Left hindlimb (tissue), 1 donor: ENCODE data around the gene PARD3.
"Not testable (repeated sequence)": the region's sequence is repeated elsewhere in the genome, so short reads cannot be mapped to it uniquely, and the experiment has no call there.

Experiments used
- DNase-seq: peaks from one replicate; pipeline ENCODE4 v3.0.0-alpha.2; 2018

Gene PARD3

DNA sequence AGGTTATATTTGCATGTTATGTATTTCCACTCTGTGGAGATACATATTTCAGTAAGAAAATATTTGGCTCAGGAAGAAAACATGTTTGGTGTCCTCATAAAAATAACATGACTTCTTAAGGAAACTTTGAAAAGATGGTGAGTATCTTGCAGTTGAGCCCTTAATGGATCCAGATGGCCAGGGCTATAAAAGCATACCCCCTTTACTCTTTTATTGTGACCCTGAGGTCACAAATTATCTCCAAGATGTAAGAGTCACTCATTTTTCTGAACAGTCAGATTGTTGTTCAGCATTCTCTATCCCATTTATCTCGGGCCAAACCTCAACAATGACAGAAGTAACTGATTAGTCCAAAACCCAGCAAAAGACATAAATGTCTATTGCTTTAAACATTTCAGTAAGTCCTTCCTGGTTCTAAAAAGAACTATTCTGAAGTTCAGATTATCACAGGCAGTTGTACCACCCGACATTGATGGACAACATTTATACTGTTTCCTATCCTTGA is 539.4 kb downstream of the PARD3 start:
- no peak for DNase-seq

- DNase-seq: no peak
Observed at GRCh38 chr10:34274906-34275305, 540.2 kb downstream of the PARD3 start.

DNA sequence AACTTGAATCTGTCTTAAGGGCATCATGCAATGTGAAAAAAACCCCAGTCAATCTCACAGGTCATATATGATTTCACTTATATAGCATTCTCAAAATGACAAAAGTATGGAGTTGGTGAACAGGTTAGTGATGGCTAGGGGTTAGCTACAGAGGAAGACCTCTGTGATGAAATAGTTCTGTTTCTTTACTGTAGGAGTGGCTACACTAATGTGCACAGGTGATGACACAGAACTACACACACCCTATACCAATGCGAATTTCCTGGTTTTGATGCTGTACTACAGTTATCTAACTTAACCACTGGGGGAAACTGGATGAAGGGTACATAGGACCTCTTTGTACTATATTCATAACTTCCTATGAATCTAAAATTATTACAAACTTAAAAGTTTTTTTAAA is 541.8 kb downstream of the PARD3 start:
- DNase-seq: no peak

GRCh38 chr10:34272316-34272715 is 542.8 kb downstream of the PARD3 start:
- no peak for DNase-seq

GRCh38 chr10:34268410-34268809 is 546.7 kb downstream of the PARD3 start:
- DNase-seq: not testable (repeated sequence)

- no peak for DNase-seq
Observed at GRCh38 chr10:34262985-34263384, 552.1 kb downstream of the PARD3 start.

DNA sequence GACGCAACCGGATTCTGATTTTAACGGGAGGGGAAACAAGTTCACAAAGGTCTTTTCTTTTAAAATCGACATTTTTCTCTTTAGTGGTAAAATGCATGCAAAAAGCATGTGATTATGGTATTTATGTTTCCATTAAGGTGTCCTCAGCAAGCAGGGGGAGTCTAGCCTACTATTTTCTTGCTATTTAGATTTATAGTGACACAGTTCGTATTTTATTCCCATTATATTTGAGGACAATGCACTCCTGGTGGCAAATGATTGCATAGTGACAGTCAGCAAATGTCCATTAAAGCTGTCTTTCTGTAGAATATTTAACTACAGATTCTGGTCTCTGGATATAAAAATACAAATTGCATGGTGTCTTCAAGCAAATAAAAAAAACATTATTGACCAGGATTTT is 554.2 kb downstream of the PARD3 start:
- DNase-seq: no peak

GRCh38 chr10:34256216-34256615 is 558.9 kb downstream of the PARD3 start:
- no peak for DNase-seq

- DNase-seq: no peak
Observed at GRCh38 chr10:34255035-34255434, 560.1 kb downstream of the PARD3 start.

DNA sequence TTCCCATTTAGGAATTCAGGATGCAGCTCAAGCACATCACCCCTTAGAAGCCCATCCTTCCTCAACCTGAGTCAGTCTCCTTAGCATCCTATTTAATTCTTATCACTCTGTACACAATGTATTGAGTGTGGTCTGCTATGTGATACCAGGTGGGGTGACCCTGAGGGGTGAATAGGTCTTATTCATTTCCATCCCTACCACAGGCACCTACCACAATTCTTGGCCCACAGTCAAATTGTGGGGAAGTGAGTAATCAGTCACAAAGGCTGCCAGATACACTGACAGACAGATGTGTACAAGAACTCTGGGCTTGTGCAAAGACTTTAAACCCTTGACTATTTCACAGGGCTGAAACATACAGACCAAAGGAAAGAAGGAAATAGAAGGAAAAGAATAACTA is 560.5 kb downstream of the PARD3 start:
- DNase-seq: no peak

GRCh38 chr10:34252111-34252510 is 563.0 kb downstream of the PARD3 start:
- DNase-seq: no peak

DNA sequence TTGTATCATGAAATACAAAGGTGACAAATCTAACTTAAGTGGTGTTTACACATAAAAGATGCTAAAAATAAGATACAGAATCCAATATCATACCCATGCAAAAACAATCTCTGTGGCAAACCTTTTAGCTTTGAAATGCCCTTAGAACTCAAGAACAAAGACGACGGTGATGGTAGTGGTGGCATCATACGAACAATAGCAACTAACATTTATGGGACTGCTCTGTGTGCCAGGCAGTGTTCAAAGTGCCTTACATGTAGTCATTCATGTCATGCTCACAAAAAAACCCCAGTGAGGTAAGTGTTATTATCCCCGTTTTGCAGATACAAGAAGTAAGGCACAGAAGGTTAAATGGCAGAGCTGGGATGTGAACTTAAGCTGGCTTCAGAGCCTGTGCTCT is 563.9 kb downstream of the PARD3 start:
- no peak for DNase-seq

DNA sequence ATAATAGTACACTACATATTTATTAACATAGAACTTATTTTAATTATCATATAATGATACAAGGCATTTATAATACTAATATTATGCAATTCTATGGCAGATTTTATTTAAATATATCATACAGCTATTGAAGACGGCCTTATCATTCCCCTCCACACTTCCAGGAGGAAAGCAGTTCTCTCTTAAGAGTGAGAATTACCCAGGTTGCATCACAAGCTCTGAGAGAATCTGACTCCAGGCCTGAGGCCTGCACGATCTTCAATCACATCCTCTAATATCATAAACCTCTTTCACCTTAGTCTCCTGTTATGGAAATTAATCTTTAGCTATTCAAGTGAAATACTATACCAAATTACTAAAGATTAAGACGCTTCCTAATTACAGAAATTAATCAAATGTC is 564.4 kb downstream of the PARD3 start:
- no peak for DNase-seq

DNA sequence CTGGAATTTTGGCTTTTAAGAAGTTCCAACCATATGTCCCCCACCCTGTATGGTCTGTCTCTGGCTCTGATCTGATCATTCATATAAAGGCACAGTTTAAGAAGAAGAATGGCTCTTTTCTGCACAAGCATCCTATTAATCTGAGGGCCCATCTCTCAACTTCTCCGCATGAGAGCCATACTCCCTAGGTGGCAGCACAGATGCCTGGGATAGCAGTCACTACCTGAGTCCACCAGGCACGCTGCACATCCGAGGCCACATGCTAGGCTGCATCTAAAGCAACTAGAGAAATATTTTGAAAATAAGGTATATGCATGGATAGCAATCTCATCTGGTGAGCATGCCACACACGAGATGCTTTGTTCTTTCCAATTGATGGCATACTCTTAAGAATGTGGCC is 565.5 kb downstream of the PARD3 start:
- no peak for DNase-seq

GRCh38 chr10:34247560-34247959 is 567.5 kb downstream of the PARD3 start:
- DNase-seq: no peak

GRCh38 chr10:34244756-34245484 is 570.2 kb downstream of the PARD3 start:
- DNase-seq: no peak

DNA sequence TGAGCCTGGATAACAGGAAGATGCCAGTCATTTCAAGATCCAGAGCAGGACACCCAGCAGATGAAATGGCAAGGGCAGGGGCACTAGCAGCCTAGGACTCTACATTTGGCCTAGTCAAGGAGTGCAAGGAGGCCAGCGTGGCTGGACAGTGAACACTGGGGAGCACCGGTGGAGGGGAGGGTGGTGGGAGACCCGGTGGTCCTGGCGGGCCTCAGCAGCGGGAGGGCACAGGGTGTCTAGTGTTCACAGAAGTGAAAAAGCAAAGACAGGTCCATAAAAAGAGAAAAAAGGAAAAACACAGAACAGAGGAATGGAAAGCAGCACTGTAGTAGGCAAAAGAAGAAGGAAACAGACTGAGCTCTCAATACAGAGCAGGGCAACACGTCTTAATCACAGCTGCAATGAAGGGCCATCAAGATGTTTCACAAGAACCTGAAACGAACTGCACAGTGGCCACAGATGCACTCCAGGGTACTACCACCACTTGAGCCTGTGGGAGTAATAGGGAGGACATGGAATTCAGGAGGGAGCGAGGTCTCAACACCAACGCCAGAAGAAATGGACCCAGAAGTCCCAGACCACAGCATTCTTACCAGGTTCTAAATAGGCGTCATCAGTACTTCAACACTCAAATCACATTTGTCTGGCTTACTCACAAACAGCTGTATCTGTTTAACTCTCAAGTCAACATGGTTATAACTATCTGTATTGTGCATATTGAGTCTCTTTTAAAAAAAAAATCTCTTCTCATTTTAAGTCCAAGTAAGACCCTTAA is 573.7 kb downstream of the PARD3 start:
- DNase-seq: no peak

DNA sequence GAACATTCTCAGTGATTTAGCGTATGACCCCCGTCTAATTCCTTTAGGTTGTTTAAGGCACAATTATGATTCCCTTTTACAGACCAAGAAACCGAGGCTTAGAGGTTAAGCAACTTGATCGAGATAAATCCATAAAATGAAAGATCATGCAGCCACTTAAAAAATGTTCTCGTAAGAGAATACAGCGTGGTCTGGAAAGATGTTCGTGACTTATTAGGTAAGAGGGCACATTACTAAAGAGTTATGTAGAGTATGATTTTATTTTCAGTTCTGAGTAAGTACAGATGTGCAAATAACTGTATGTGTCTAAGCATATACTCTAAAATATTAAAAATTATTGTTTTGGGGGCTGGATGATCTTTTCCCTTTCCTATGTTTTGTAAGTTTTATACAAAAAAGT is 575.1 kb downstream of the PARD3 start:
- DNase-seq: no peak

- no peak for DNase-seq
Observed at GRCh38 chr10:34237898-34238455, 577.1 kb downstream of the PARD3 start.

- no peak for DNase-seq
Observed at GRCh38 chr10:34236931-34237330, 578.2 kb downstream of the PARD3 start.

GRCh38 chr10:34235164-34235832 is 579.8 kb downstream of the PARD3 start:
- no peak for DNase-seq

DNA sequence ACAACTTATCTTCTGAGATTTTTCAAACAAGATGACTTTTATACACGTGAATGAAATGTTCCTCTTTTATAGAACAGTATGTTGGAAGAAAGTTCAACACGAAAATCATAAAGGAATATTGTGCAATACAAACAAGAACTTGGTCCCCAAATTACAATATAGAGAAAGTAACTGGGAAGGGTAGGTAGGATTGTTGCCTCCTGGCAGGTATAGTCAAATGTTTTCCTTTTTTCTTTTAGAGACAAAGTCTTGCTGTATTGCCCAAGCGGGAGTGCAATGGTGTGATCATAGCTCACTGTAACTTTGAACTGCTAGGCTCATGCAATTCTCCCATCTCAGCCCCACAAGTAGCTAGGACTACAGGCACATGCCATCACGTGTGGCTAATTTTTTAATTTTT is 582.6 kb downstream of the PARD3 start:
- DNase-seq: no peak

GRCh38 chr10:34231441-34232180 is 583.5 kb downstream of the PARD3 start:
- no peak for DNase-seq
